ENCODE measurements around the gene MYO5A. TPM values are rescaled to one million over a fixed set of nuclear protein-coding genes. Genes with fewer than 3 reads are reported as not detected.
"Not testable (repeated sequence)": the region's sequence is repeated elsewhere in the genome, so short reads cannot be mapped to it uniquely, and the experiment has no call there.

Gene MYO5A
- total RNA-seq, 6 donors from 2014 or later, result 24.8 to 76.5 (median 35.5) TPM

- Histone ChIP-seq H3K4me3 (no peak overlapping the region), H3K36me3 (no peaks in the 10 kb centered on the region), H3K9me3 (no peaks in the 10 kb centered on the region), H3K4me1 (peaks cover 0 to 4% (median 0%) of the 10 kb centered on the region in 4 donors), H3K27ac (peak overlapping the region in 1 of 4 donors; percentile 23), H3K27me3 (no peaks in the 10 kb centered on the region)
- no peak for DNase-seq
- ATAC-seq (ENCODE audit: low FRiP score in 2 of 2), result no peak
- 57 to 66% methylated on average over 8 of the region's 8 CpGs for WGBS, 2 donors
- no peak for TF ChIP-seq POLR2A (IDR thresholded peaks at IDR 0.05)
- TF ChIP-seq EP300 (IDR thresholded peaks at IDR 0.05), result no peak
- no peak for TF ChIP-seq POLR2AphosphoS5 (IDR thresholded peaks at IDR 0.05)
- TF ChIP-seq CTCF (IDR thresholded peaks at IDR 0.05), result no peak
Measured at GRCh38 chr15:52518487-52519371, 10.0 kb downstream of the MYO5A start.

DNA sequence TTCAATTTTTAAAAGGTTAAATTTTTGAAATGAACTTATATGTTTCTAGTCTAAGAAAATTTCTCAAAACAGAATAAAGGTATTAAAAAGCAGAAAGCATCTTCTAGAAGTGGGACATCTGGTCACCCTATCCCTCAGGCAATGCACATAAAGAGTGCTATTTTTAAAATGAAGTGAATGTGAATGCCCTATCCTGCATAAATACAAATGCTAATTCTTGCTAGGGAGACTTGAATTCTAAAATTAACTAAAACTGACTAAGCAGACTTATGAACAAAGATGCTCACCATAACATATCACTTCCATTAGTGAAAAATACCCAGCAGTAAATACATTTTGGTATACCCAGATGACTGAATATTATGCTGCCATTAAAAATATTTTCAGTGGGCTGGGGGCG lies 11.7 kb downstream of the MYO5A start:
- DNase-seq, result no peak
- no peak for TF ChIP-seq CTCF (IDR thresholded peaks at IDR 0.05)
- TF ChIP-seq EP300 (IDR thresholded peaks at IDR 0.05), result no peak
- no peak for TF ChIP-seq POLR2AphosphoS5 (IDR thresholded peaks at IDR 0.05)
- no peak for TF ChIP-seq POLR2A (IDR thresholded peaks at IDR 0.05)
- Histone ChIP-seq H3K27ac (no peak overlapping the region), H3K4me1 (no peaks in the 10 kb centered on the region), H3K9me3 (no peaks in the 10 kb centered on the region), H3K36me3 (no peaks in the 10 kb centered on the region), H3K4me3 (no peak overlapping the region), H3K27me3 (no peaks in the 10 kb centered on the region)
- no peak for ATAC-seq (ENCODE audit: low FRiP score in 2 of 2)
- 88 to 89% methylated on average over 1 of the region's 1 CpG for WGBS, 2 donors

DNA sequence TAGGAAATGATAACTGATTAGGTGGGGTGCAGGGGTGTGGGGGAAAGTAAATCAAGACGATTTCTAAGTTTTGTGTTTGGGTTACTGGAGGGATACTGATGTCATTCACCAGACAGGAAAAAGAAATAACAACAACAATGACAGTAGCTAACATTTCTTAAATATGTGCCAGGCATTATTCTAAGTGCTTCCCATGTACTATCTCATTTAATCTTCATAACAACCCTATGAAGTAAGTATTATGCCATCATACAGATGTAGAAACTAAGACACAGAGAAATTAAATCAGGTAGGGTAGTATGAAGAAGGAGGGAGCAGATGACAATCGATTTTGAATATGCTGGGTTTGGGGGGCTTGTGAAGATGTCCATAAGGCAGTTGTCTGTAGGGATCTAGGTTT lies 13.3 kb downstream of the MYO5A start:
- no peak for DNase-seq
- Histone ChIP-seq H3K27ac (no peak overlapping the region), H3K27me3 (no peaks in the 10 kb centered on the region), H3K36me3 (no peaks in the 10 kb centered on the region), H3K4me3 (no peak overlapping the region), H3K4me1 (no peaks in the 10 kb centered on the region), H3K9me3 (no peaks in the 10 kb centered on the region)
- no peak for ATAC-seq (ENCODE audit: low FRiP score in 2 of 2)
- no peak for TF ChIP-seq POLR2A (IDR thresholded peaks at IDR 0.05)
- TF ChIP-seq EP300 (IDR thresholded peaks at IDR 0.05), result no peak
- no peak for TF ChIP-seq CTCF (IDR thresholded peaks at IDR 0.05)
- no peak for TF ChIP-seq POLR2AphosphoS5 (IDR thresholded peaks at IDR 0.05)
- 70 to 74% methylated on average over 2 of the region's 2 CpGs for WGBS, 2 donors

DNA sequence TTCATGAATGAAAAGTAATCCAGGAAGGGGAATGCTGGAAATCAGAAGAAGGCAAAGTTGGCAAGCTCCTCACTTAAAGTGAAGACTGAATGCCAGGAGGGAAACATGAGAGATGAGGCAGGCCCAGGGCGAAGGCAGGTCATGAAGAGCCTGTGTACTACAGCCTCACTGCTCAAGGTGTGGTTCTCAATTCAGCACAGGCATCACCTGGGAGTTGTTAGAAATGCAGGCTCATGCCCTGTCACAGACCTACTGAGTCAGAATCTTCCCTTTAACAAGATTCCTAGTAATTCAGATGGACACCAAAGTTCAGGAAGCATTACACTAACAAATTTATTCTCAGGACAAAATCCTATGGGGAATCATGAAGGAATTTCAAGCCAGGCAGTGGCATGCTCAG lies 14.2 kb downstream of the MYO5A start:
- ATAC-seq (ENCODE audit: low FRiP score in 2 of 2) (no peak), DNase-seq (no peak)
- Histone ChIP-seq H3K9me3 (no peaks in the 10 kb centered on the region), H3K36me3 (no peaks in the 10 kb centered on the region), H3K4me1 (no peaks in the 10 kb centered on the region), H3K27me3 (no peaks in the 10 kb centered on the region), H3K4me3 (no peak overlapping the region), H3K27ac (no peak overlapping the region)
- TF ChIP-seq EP300 (IDR thresholded peaks at IDR 0.05) (no peak), CTCF (IDR thresholded peaks at IDR 0.05) (no peak), POLR2A (IDR thresholded peaks at IDR 0.05) (no peak), POLR2AphosphoS5 (IDR thresholded peaks at IDR 0.05) (no peak)
- 93 to 100% methylated on average over 1 of the region's 1 CpG for WGBS, 2 donors

GRCh38 chr15:52512869-52513268 lies 15.8 kb downstream of the MYO5A start:
- H3K27me3 ChIP-seq; H3K27ac ChIP-seq; H3K4me1 ChIP-seq; H3K36me3 ChIP-seq; ATAC-seq (ENCODE audit: low FRiP score in 2 of 2); H3K4me3 ChIP-seq; DNase-seq; H3K9me3 ChIP-seq: not testable (repeated sequence)
- 78 to 81% methylated on average over 8 of the region's 8 CpGs for WGBS, 2 donors
